HCEC 1CT (cell line): Measurements from ENCODE around the gene RBFOX2.
"Not testable (repeated sequence)": the region's sequence is repeated elsewhere in the genome, so short reads cannot be mapped to it uniquely, and the experiment has no call there.

Source experiments
- DNase-seq: peaks from one replicate; pipeline ENCODE4 v3.0.0-alpha.2; 2017

RBFOX2 gene

DNA sequence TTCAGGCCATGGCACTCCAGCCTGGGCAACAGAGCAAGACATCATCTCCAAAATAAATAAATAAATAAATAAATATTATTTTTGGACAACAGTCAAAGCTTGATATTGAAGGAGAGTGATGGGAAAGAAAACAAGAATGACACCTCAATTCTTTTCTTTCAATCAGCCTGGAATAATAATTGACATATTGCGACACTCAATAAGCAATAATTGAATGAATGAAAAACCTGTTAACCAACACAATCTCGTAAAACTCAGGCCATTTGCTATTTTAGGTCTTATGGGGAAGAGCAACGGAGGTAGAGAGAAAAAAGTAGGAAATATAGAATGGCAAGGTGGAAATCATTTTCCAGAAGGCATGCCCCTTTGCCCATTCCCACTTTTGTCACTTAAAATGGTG is 10.5 kb upstream of the RBFOX2 start:
- DNase-seq = no peak

DNA sequence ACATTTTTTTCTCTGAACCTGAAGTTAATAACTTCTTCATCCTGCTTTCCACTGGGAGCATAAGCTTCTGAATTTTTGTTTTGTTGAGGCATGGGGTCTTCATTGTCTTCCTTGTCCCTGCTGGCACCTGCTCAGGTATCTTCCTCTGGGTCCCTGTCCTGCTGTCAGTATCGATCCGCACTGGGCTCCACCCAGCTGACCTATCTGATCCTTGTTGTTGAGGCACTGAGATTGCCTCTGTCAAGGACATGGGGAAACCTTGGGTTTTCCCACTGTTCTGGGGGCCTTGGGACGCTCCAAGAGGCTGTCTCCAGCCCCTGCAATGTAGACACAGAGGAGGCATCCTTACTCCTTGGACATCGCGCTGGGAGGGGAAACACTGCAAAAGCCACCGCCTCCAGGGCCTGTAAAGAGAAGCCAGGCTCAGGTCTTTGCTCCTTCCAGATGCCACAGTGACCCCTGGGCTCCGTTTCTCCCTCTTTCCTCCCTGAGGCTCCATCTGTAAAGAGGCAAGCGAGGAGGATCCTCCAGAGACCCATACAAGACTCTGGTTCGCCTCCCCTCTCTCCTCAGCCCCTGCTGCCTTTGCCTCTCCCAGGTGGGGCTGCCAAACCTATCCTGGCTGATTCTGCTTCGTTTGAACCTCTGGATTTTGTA is 8.6 kb upstream of the RBFOX2 start:
- DNase-seq = no peak

DNA sequence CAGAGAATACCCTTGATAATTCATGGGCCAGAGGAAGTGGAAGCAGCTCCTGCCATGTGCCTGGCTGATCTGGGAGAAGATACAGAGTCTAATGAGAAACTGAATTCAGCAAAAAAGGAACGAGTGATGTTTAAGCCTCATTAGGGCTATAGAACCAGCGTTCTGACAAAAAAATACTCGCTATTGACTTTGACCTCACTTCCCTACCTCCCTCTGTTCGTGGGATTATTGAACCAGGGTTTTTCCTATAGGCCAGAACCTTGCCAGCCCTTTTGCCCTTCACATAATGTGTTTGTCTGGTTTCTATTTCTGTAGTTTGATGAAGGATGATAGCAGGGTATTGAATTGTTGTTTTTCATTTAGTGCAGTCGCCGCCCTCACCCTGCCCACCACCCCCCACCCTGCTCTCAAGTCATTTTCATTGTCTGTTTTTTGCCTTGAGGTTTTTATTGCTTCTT is 7.6 kb upstream of the RBFOX2 start:
- no peak for DNase-seq

DNA sequence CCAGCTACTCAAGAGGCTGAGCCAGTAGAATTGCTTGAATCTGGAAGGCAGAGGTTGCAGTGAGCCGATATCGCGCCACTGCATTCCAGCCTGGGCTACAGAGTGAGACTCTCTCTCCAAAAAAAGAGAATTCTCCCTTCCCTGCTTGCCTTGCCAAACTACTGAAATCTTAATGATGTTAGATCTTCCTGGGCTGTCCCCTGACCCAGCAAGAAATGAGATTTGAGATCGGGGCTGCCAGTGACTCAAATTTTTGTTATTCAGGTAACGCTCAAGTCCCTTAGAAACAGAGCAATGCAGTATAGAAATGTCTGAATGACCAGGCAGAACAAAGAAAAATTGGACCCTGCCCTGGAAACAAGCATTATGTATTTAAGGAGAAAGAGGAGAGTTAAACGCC is 4.0 kb upstream of the RBFOX2 start:
- no peak for DNase-seq

DNA sequence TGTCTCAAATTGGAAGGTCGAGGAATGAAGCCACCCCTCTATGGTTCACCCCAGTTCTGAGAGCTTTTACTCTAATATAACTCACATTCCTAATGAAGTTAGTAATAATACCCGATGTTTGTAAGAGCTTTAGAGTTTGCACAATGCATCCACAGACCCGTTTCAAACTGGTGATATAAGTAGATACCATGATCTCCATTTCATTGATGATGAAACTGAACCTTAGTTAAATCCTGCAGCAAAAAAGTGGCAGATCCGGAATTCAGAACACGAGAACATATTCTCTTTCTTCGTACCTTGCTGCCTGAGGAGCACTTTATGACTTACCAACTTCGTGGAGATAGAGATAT is 757 bp upstream of the RBFOX2 start:
- no peak for DNase-seq

DNA sequence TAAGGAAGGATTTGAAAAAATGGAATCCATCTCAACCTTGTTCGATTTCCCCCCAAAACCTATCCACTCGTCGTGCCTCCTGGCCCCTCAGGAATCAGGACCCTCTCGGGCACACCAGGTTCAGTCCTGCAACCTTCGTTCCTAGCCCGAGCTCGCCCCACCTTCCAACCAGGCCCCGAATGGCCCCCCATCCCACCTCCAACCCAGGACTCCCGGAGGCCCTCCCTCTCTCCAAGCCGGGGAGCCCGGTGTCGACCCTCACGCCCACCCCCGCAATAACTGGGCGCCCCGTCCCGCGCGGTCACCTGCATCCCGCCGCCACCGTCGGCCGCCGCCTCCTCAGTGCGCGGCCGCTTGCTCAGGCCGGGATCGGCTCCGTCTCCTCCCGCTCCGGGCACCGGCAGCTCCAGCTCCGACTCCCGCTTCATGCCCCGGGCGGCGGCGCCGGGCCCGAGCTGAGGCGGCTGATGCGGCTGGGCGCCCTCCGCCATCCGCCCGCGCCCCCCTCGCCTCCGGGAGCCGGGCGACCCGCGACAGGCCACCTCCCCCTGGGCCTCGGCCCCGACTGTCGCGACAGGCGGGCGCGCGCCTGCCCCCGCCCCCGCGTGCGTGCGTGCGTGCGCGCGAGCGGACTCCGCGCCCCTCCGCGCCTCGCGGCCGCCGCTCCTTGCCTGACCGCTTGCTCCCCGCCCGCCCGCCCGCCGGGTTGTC is 534 bp downstream of the RBFOX2 start:
- DNase-seq = no peak

DNA sequence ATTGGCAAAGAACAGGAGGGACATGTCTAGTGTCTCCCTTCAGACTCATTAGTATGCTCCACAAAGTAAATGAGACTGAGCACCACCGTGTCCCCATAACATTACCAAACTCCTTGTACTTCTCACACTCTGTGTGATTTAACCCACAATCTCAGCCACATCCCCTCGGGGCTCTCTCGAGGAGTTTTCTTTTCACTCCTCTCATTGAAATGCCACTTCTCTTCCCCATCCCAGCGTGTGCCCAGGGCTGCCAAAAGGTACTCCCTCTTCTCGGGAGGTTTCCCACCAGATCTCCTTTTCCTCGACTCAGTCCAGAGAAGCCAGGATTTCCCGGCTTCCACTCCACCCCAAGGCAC is 1.1 kb downstream of the RBFOX2 start:
- peak; percentile 3 for DNase-seq

DNA sequence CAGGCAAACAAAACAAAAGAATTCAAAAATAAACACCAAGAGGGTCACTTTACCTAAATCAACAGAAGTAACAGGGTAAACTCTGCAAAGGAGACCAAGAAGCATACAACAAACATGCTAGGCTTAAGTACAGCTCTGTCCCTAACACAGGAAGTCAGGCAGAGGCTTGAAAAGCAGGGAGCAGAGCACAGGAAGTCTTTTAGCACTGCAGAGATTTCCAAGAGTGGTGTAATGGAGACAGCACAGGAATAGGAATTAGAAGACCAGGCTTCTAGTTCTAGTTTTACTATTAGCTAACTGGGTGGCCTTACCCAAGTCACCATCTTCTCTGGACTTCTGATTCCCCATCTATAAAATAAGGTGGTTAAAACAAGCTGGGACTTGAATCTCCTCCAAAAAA is 1.9 kb downstream of the RBFOX2 start:
- DNase-seq = peak; percentile 64

DNA sequence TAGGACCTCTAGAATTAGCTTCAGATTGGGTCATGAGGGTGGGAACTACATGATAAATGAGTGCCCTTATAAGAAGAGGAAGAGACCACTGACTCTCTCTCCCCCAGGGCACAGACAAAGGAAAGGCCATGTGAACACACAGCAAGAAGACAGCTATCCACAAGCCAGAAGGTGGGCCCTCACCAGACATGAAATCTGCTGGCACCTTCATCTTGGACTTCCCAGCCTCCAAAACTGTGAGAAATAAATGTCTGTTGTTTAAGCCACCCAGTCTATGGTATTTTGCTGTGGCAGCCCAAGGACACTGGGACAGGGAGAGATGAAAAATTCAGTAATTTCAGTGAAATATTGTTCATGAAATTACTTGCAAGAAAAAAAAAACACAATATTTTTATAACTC is 5.9 kb downstream of the RBFOX2 start:
- DNase-seq = no peak

DNA sequence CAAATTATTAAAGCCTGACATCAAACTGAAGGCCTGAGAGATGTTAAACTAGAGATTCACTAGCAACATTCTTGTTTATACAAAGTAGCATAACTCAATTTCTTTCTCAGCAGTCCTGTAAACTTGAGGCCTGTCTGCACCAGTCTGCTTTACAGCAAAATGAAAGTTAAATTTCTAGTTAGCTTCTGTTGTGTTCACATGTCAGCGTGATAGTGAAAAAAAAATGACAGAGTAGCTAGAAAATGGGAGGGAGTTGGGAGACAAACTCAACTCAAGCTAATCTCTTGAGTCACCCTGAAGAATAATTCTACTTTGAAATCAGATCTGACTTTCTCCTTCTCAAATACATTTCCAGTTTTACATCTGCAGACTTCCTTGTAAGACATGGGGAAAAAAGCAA is 6.5 kb downstream of the RBFOX2 start:
- peak; percentile 38 for DNase-seq

DNA sequence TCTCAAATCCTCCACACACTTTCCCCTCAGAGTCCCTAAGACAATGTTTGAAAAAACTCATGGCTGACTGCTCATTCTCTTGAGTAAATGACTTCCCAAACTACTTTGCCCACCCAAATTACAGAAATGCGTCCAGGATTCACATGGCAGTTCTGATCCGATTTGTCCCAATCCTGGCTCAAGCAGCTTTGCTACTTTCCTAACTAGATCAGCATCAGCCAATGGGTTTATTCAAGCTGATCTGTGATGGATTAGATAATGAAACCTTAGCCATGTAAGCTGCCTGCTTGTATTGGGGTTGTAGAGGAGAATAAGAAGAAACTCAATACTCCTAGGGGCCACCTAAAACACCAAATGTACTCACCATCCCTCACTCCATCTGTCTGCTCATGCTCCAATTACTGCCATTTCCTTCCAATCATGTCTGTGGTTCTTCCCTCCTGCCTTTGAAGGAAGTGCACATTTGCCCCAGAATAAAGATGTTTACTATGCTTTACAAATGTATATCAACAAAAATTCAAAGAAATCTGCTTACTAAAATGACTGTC is 6.9 kb downstream of the RBFOX2 start:
- DNase-seq = no peak

DNA sequence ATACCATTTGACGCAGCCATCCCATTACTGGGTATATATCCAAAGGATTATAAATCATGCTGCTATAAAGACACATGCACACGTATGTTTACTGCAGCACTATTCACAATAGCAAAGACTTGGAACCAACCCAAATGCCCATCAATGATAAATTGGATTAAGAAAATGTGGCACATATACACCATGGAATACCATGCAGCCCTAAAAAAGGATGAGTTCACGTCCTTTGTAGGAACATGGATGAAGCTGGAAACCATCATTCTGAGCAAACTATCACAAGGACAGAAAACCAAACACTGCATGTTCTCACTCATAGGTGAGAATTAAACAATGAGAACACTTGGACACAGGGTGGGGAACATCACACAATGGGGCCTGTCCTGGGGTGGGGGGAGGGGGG is 7.8 kb downstream of the RBFOX2 start:
- DNase-seq = not testable (repeated sequence)

DNA sequence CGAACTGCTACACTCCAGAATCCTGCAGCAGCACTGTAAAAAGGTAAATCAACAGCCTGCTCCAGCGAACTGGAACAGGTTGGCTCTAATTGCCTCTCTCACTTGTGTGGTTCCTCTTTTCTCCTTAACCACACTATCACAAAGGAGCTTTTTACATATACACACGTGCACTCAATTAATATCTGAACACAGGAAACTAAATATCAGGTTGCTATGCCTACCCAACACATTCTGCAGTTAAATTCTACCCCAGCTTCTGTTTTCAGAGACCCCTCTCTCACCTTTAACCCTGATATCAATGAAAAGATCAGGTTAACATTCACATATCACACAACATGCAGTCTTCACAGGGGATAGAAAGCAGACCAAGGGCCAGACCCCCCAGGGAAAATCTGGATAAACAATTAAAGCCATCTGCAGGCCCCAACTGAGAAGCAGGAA is 11.0 kb downstream of the RBFOX2 start:
- no peak for DNase-seq

DNA sequence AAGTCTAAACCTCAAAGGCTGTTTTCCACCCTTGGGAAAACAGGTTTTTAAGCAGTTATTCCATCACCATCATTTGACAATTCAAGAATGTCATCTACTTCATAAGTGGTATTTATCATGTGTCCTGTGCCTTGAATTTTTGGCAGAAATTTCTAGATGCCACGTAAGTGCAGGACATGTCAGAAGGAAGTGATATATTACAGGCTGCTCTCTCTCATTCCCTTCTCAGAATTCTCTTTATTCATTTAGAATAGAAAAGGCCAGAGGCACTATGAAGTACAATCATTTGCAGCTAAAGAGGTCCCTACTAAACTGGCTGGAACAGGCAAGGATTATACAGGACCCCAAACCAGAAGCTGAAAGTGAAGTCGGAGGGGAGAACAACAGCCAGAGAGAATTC is 11.9 kb downstream of the RBFOX2 start:
- DNase-seq = no peak

DNA sequence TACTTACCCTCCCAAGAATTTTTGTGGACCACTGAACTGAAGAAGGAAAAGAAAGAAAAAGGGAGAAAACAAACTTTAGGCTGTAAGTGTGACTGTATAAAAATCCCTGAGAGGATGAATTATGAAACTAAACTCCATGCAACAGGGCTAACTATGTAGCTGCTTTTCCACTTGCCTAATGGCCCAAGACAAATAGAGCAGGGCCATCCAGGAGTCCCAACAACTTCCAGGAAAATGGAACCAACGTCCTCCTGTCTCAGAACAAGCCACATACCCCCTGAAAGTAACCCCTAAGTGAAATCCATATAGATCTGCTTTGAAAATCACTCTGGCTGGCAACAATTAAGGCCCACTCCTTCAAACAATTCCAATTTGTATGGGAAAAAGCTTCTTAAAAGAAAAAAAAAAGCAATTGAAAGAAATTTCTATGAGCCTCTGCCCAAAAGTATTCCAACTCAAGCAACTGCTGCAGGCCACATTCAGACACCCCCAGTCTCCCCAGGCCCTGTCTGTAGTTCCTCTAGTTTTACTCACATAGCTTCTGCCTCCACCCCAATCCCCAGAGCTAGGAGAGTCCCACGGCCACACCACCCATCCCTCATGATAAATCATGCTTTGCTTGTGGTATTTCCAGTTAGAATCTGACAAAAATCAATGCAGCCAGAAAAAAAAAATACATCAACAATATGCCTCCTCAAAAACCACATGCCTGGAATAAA is 12.7 kb downstream of the RBFOX2 start:
- DNase-seq = no peak

DNA sequence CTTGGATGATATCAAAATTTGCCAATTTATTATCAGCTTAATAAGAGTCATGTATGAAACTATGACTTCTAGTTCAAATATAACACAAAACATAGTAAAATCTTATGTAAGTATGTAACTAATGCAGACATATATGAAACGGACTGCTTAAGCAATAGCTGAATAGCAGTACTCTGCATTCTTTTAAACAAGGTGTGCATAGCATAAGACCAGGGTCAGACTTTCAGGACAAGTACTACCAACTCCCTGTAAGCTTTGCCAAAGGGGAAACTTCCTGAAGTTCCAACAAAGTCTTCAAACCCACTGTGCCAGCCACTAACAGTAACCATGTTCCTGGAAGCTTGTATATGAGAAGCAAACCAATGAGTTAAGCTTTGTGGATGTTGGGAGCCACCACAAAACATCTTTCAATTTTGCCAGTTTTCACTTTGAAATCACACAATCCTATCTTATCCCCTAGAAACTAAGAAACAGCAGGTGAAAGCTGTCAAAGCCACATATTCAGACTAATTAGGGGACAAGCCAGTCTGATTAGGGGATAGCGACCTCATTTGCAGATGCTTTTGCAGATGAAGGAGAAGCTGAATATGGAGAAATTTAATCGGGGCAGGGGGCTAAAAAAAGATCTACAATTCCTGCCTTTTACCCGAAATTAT is 13.3 kb downstream of the RBFOX2 start:
- no peak for DNase-seq

DNA sequence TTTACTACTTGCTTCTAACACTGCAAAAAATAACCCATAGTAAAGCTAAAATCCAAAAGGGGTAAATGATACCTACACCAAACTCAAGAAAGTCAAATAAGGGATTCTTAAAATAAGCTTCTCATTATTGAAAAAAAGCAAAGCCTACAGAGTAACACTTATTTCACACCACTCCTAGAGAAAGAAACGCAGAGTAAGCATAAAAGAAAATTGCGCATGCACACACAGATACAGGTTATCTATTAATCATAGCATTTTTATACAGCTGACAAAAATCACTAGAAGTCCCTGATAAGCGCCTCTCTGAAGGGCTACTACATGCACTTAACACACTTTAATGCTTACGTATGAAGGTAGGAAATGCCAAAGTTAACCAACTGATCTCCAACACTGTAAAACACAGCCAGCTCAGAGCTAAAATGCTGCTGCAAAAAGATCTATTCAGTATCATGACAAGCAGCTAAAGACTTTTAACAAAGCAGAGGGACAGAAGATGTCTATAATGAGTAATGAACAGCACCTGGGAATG is 14.0 kb downstream of the RBFOX2 start:
- DNase-seq = no peak

DNA sequence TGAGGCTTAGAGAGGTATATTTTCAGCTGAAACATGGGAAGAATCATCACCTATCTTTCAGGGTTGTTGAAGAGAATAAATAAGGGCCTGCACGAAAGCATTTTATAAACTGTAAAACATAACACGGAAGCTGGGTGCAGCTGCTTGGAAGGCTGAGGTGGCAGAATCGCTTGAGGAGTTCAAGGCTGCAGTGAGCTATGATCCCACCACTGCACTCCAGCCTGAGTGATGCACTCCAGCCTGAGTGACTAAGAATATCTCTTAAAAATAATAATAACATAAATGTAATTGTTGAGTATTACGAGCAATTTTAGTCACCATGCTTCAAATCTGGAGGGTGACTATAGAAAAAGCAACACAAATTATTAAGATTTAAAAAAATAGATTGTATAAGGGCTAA is 16.3 kb downstream of the RBFOX2 start:
- peak; percentile 63 for DNase-seq

DNA sequence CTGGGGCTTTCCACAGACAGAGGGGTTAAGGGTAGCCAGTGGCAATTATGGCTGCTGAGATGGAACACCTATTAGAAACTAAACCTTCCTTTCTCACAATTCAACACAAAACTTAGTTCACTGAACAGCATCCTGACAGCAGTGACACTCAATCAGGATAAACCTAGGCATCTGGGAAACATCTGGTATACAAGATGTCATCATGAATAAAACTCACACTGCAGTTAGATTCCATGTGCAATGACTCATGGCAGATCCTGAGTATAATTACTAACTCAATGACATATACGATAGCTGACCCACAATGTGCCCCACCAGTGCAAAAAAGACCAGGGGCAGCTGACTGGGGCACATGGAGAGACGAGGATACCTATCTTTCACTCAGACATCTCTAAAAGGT is 17.7 kb downstream of the RBFOX2 start:
- DNase-seq = peak; percentile 92

DNA sequence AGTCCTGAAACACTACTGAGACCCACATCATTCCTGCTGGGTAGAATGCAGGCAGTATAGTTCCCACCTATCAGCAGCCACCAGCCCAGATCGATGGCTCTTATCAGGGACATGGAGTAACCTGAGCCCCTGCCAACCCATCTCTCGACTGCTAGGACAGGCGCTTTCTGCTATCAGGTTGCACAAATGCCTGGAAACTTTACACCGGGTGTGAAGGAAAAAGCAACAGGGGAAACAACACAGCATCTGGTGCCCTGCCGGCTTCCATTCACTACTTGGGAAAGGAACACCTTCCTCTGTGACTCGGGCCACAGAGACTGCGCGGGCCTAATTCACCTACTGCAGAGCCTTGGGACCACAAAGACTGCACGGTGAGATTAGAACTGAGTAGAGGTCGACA is 18.5 kb downstream of the RBFOX2 start:
- DNase-seq = no peak

DNA sequence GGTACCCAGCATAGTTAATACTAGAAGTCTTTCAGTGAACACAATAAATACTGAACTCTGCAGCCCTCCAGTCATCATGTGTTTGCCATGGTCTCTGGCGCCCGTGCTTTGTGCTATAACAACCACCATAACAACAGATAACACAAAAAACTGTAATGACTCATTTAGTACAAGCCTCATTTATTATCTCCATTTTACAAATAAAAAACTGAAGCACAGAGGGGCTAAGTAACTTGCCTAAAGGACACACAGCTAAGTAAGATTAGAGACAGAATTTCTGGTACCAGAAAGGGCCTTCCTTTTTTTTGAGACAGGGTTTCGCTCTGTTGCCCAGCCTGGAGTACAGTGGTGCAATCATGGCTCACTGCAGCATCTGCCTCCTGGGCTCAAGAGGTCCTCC is 19.5 kb downstream of the RBFOX2 start:
- peak; percentile 62 for DNase-seq

DNA sequence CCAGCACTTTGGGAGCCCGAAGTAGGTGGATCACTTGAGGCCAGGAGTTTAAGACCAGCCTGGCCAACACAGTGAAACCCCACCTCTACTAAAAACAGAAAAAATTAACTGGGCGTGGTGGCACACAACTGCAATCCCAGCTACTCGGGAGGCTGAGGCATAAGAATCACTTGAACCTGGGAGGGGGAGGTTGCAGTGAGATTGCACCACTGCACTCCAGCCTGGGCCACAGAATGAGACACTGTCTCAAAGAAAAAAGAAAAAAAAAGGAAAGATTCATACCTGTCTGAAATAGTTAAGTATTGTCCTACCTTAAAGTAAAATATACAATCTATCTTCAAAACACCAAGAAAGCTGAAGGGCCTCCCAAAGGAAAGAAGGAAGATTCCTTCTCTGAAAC is 20.1 kb downstream of the RBFOX2 start:
- no peak for DNase-seq

DNA sequence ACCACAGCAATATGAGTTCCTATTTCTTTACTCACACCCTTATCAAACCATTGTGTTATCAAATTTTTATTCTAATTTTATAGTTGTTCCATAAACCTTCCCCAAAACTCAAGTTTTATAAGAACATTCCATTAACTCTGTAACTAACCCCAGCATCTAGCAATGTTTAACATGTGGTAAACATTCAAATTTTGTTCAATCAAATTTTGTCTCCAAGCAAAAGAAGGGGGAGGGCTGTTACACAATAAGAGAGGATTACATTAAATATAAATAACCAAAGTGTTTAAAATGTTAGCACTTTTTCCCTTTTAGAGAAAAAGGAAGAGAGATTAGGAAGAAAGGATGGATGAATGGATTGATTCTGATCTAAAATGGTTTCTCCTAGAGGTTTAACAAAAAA is 20.5 kb downstream of the RBFOX2 start:
- DNase-seq = no peak
